ENCODE measurements around the gene MANBA. TPM values are rescaled to one million over a fixed set of nuclear protein-coding genes. Genes with fewer than 3 reads are reported as not detected.

Gene MANBA
- total RNA-seq, 1 experiment from 2014 or later = 14.5 TPM

GRCh38 chr4:102631616-102632015 is 129.2 kb downstream of the MANBA start:
- no peak for TF ChIP-seq TCF7L2 (IDR thresholded peaks at IDR 0.05; ENCODE audit: low read depth, low read length)
- TF ChIP-seq CTCF (IDR thresholded peaks at IDR 0.05) = no peak
- TF ChIP-seq POLR2AphosphoS5 (IDR thresholded peaks at IDR 0.05; ENCODE audit: low read depth, low read length) = no peak
- TF ChIP-seq SIN3A (IDR thresholded peaks at IDR 0.05; ENCODE audit: borderline replicate concordance, insufficient read depth, low read depth, low read length) = no peak
- TF ChIP-seq REST (IDR thresholded peaks at IDR 0.05; ENCODE audit: insufficient read depth in 1 of 2, low read depth in 2 of 2, low read length in 1 of 2) = no peak
- Histone ChIP-seq H3K27ac (ENCODE audit: low read length) (no peak overlapping the region), H3K4me1 (ENCODE audit: control insufficient read depth, insufficient read depth, low read length) (no peaks in the 10 kb centered on the region), H3K27me3 (ENCODE audit: control insufficient read depth, insufficient read depth, low read length) (no peaks in the 10 kb centered on the region), H3K9me3 (ENCODE audit: control insufficient read depth, insufficient read depth, low read depth, low read length) (no peaks in the 10 kb centered on the region), H3K4me3 (ENCODE audit: low read depth in 2 of 2, low read length in 2 of 2) (no peak overlapping the region), H3K36me3 (ENCODE audit: control insufficient read depth, insufficient read depth, low read length) (no peaks in the 10 kb centered on the region)
- ChIA-PET POLR2A (no interaction called here), CTCF (no interaction called here)
- no peak for ATAC-seq
- in situ Hi-C loops (cut with HindIII; ENCODE audit: low pct_unique_long_range_greater_than_20kb, low sequenced_read_pairs) (no loop called here), intact Hi-C loops (cut with micrococcal nuclease; ENCODE audit: unreplicated experiment) (no loop called here)
- BruUV-seq (replicated peaks) = no TSS peak
- DNase-seq (ENCODE audit: low read depth, low spot score) = no peak

- no peak for DNase-seq (ENCODE audit: low read depth, low spot score)
Measured at GRCh38 chr4:102629673-102630072, 131.1 kb downstream of the MANBA start.

More at GRCh38 chr4:102629673-102630072, 131.1 kb downstream of the MANBA start:
- BruUV-seq (replicated peaks) = no TSS peak
- no peaks in the 10 kb centered on the region for H3K36me3 ChIP-seq (ENCODE audit: control insufficient read depth, insufficient read depth, low read length)
- ChIA-PET POLR2A (no interaction called here), CTCF (interaction anchor here (0.6 kb wide), 1 partner anchor 87 kb away, joined by 3 read pairs; no protein-coding TSS in a partner anchor)
- no peak for ATAC-seq
- intact Hi-C loops (cut with micrococcal nuclease; ENCODE audit: unreplicated experiment) (loop anchor here (10.0 kb wide), 1 partner anchor 165 kb away; no protein-coding TSS in a partner anchor), in situ Hi-C loops (cut with HindIII; ENCODE audit: low pct_unique_long_range_greater_than_20kb, low sequenced_read_pairs) (no loop called here)
- H3K9me3 ChIP-seq (ENCODE audit: control insufficient read depth, insufficient read depth, low read depth, low read length) = no peaks in the 10 kb centered on the region
- no peak for TF ChIP-seq REST (IDR thresholded peaks at IDR 0.05; ENCODE audit: insufficient read depth in 1 of 2, low read depth in 2 of 2, low read length in 1 of 2)
- TF ChIP-seq POLR2AphosphoS5 (IDR thresholded peaks at IDR 0.05; ENCODE audit: low read depth, low read length) = no peak
- H3K4me1 ChIP-seq (ENCODE audit: control insufficient read depth, insufficient read depth, low read length) = no peaks in the 10 kb centered on the region
- H3K27ac ChIP-seq (ENCODE audit: low read length) = no peak overlapping the region
- H3K27me3 ChIP-seq (ENCODE audit: control insufficient read depth, insufficient read depth, low read length) = no peaks in the 10 kb centered on the region
- no peak overlapping the region for H3K4me3 ChIP-seq (ENCODE audit: low read depth in 2 of 2, low read length in 2 of 2)
